Adrenal gland (tissue), 5 donors: ENCODE measurements around the gene LAMA5.

ENCODE experiments used
- CTCF ChIP-seq, 6 experiments: fragments of 450-650 bp in 4 of 6; fragments of 200-600 bp in 2 of 6; sonication (generic) in 1 of 6; IDR thresholded peaks; 1 replicate in 5 of 6; 2 replicates in 1 of 6; pipeline versions ENCODE4 v1.5.1 to v1.8.0; 2016 to 2021; ENCODE audit warnings: antibody characterized with exemption in 6 of 6, mild to moderate bottlenecking in 2 of 6, moderate library complexity in 1 of 6
- POLR2A ChIP-seq, 2 donors: fragments of 450-650 bp; IDR thresholded peaks; one replicate each; pipeline ENCODE4 v1.6.1; 2017; ENCODE audit warnings: antibody characterized with exemption in 2 of 2, mild to moderate bottlenecking in 2 of 2, moderate library complexity in 1 of 2
- donor health status: DM: no; HTN: no; CAD: no.

DNA sequence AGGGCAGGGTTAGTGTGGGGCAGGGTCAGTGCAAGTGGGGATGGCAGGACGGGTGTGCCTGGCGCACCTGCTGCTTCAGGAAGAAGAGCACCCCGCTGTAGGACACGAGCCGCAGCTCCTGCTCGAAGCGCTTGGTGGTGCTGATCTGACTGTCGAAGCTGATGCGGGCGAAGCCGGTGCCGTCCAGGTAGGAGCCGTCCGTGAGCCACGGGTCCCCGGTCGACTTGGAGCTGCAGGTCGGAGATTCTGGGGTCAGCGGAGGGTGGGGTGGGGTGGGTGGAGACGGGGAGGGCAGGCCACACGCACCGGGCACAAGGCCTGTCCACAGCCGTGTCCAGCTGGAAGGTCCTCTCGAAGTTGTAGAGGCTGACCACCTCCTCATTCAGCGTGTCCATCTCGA, 54.1 kb downstream of the LAMA5 start:
- TF ChIP-seq CTCF (IDR thresholded peaks at IDR 0.05), result no peak
- no peak for TF ChIP-seq POLR2A (IDR thresholded peaks at IDR 0.05)
